B cell (primary cell): ENCODE results near the gene UBAC2.

Experiments used
- CTCF ChIP-seq: fragments of 200-600 bp; IDR thresholded peaks from one replicate; pipeline ENCODE4 v1.8.0; 2022; ENCODE audit warnings: antibody characterized with exemption, mild to moderate bottlenecking
- EZH2 ChIP-seq: IDR thresholded peaks from 2 replicates; pipeline ENCODE4 v1.6.1; 2012; ENCODE audit warnings: borderline replicate concordance, low read depth, mild to moderate bottlenecking, moderate library complexity, low read length; ENCODE audit not compliant: insufficient read depth, poor library complexity, severe bottlenecking

GRCh38 chr13:99295488-99296252, 95.0 kb downstream of the UBAC2 start:
- TF ChIP-seq CTCF (no peak), EZH2 (no peak)
